GM11168 (cell line): Measurements from ENCODE around the gene SUGT1.
"Not testable (repeated sequence)": the region's sequence is repeated elsewhere in the genome, so short reads cannot be mapped to it uniquely, and the experiment has no call there.

ENCODE experiments used
- in situ Hi-C: fragments of 300-500 bp; cut with MboI; formaldehyde crosslinking; loops from one replicate; pipeline ENCODE4 v1.12.0; 2022; ENCODE audit warnings: low sequenced_read_pairs; ENCODE audit not compliant: unreplicated experiment

Gene SUGT1

DNA sequence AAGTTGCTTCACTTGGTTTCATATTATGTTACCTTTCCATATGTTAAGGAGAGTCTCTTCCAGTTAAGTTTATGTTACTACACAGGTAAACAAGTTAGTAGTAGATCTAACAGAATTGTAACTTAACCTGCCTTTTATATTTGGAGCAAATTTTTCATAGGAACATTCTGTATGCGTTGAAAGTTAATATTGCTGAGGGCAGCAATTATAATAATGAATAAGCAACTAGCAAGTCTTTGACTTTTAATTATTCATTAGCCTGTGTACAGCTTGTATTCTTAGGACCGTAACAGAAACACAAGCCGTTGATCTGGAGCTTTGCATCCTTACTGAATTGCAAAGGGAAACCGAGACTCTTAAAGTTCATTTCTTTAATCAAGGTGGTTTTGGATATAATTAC is 11.6 kb downstream of the SUGT1 start:
- in situ Hi-C loops = no loop called here

DNA sequence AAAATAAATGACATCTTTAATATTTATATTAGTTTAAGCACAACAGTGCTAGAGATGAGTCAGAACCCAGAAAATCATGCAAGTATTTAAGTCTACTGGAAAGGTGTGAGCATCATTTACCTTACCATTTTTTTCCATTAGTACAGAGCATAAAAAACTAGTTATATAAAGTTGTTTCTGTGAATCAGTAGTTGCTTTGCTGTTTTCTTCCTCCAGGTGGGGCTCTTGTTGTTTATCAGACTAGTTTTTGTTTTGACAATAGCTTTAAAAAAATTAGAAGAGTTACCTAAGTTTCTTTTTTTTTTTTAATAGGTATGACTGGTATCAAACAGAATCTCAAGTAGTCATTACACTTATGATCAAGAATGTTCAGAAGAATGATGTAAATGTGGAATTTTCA is 12.7 kb downstream of the SUGT1 start:
- in situ Hi-C loops = no loop called here

DNA sequence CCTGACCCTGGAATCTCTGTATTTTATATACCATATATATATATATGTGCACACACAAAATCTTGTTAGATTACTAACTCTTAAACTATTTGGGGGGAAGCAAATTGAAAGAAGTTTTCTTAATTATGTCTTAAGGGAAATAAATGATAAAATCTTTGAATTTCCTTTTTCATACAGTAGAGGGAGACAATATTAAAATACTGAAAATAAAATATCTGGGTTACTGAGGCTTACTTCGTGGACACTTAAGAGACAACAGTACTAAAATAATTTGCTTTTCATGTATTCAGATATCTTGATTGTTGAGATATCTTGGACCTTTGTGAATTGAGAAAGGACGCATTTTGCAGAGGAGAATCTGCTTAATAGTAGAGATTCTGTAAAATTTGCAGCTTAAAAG is 17.0 kb downstream of the SUGT1 start:
- in situ Hi-C loops = no loop called here

DNA sequence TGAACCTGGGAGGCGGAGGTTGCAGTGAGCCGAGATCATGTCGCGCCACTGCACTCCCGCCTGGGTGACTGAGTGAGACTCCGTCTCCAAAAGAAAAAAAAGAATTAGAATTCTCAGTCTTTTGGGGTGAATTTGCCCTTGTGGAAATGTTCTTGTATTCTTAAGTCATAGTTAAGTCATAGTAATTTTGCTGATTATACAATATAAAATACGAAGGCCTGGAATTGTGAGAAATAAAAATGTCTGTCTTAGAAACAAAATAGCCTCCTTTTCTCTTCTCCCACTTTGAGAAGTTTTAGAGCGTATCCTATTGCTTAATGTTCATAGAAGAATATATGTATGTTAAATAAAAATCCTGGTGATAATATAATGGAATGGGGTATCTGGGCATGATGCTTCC is 18.1 kb downstream of the SUGT1 start:
- in situ Hi-C loops = no loop called here

DNA sequence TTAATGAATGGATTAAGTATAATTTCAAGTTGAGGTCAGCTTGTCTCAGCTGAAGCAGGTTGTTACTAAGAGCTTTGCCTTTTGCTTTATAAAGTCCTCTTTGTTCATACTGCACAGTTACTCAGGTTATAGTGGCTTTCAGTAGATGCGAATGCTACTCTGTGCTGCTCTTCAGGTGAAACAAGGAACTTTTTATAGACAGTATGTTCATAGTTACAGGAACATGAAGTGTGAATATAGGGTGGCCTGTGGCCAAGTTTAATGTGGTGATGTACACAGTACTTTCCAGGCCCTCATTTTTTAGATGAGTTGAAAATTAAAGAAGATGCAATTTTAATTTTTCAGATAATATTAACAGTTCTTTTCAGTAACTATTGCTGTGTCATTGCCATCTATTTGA is 20.8 kb downstream of the SUGT1 start:
- in situ Hi-C loops = no loop called here

DNA sequence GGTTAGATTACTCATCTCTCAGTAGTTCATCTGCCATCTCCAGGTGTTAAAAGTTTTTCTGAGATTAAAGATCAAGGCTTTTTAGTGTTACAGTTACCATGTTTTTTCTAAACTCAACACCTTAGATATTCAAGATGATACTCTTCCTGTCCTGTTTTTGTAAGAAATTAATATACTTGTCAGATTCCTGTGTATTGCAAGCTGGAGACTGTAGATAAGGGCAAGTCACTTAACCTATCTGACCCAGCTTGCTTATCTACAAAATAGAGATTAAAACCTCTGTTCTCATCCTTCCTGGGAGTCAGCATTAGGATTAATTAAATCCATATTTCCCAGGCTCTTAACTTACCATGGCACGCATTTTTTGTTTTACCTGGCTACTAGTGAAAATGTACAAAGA is 25.2 kb downstream of the SUGT1 start:
- in situ Hi-C loops = no loop called here

DNA sequence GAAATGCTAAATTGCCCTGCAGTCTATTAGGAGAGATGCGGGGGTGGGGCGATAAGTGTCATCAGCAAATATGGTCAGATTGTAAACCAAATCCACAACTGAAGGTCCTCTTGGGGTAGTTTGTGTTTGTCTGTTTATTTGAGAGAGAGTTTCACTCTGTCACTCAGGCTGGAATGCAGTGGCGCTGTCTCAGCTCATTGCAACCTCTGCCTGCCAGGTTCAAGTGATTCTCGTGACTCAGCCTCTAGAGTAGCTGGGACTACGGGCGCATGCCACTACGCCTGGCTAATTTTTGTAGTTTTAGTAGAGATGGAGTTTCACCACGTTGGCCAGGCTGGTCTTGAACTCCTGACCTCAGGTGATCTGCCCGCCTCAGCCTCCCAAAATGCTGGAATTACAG is 33.2 kb downstream of the SUGT1 start:
- in situ Hi-C loops = not testable (repeated sequence)

DNA sequence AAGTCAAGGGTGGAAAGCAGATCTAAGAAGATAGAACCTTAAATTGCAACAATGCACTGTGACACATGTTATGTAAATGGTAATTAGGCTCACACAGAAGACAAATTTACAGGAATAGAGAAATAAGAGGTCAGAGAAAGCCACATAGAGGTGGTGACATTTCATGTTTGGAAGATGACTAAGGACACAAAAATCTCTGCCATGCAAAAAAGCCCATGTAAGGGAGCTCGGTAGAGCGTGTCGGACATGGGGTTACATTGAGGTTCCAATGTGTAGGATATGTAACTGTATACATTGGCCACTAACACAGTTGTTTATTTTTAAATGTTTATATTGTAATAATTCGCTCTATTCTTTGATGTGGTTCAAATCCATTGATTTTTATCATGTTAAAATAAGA is 33.7 kb downstream of the SUGT1 start:
- in situ Hi-C loops = no loop called here

DNA sequence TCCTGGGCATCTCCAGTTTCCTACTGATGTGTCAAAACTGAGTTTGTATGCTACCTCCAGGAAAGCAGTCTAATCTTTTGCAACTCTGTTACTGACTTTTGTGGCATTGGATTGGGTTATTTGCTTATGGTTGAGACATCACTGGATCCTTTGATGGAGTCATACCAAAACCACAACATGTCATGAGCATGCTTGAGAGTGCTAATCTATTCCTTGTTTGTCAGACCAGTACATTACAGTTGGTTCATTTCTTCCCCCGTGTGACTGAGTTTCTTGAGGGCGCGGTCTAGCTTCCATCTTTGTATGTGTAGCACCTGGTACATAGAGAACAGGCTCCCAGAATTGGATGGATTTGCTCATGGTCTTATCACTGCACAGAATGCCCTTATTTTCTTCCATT is 43.2 kb downstream of the SUGT1 start:
- in situ Hi-C loops = no loop called here

DNA sequence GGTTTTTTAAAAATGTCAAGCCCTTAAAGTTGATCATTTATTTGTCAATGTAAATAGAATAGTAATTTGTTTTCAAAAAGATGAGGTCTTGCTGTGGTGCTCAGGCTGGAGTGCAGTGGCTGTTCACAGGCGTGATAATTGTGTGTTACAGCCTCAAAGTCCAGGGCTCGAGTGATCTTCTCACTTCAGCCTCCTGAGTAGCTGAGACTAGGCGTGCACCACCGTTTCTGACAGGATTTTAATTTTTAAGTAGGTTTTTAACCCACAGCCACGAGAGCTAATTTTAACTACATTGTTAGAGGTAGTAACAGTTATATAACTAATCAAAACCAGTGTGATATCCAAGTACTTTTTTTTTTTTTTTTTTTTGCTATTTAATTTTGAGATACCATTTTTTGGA is 43.9 kb downstream of the SUGT1 start:
- in situ Hi-C loops = no loop called here

DNA sequence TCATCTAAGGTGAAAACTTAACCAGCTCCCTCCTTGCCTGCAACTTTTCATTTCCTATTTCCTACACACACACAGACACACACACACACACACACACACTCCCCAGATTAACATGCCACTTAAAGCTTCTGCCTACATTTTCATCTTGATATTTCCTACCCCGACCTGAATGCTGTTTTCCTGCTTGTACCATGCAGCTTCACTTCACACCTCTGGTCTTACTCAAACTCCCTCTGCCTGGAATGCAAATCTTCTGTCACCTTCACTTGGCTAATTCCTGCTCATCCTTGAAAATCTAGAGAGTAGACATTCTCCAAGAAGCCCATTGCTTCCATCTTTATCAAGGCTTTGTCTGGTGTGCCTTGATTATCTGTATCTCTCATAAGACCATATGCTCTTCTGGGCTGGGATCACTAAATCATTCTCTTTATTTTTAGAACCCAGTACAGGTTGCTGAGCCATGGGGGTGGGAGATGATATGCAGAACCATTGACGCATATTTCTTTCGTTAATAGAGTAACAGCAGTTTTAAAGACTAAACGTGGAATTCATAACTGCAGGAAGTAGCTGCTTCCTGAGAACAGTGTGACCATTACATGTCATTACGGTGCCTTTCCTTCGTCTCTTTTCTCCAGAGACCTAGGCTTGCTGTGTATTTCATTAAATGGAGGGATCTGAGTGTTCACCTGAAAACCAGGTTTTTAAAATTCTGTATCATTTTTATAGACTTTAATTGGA is 49.3 kb downstream of the SUGT1 start:
- in situ Hi-C loops = no loop called here

DNA sequence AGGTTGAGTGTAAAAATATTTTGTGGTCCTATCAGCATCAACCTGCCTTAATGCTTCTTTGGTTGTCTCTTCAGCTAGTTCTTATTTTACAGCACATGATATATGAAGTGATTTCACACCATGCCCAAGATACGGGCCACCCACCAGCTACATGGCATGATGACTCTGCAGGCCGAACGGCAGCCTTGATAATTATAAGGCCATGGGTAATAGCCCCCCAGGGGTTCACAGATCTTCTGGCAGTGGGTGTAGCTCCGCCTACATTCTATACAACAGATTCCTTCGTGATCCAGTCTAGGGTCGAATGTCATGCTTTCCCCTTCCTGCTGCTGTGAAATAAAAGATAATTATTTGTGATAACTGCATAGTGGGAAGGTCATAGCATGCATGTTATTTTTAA is 50.8 kb downstream of the SUGT1 start:
- in situ Hi-C loops = no loop called here

DNA sequence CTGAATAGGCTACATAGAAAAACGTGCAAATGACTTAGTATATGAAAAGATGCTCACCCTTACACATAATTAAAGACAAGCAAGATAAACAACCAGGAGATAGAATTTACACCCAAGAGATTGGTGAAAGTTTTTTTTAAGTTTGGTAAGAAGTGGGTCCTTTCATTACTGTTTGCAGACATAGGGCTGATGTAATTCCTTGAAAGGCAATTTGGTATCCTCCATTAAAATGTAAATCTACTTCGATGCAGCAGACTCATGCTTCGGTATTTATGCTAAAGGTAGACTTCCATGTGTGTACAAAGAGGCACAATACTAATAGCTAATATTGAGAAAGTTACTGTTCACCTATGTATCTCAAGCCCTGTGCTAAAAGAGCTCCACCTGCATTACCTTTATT is 53.4 kb downstream of the SUGT1 start:
- in situ Hi-C loops = no loop called here

DNA sequence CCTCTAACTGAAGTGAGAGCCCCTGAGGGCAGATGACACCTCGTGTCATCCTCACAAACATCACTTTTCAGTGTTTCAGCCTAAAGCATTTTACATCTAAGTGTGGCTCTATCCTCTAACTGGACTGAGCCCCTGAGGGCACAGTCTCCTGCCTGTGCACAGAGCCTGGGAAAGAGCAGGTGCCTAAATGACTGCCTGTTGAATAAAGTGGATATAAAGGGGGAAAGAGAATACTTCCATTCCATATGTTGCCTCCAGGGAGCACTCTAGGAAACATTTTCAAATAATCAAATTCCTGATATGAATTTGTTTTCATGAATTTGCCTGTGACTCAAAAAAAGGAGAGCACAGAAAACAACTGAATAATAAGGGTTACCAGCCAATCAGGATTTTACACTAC is 54.7 kb downstream of the SUGT1 start:
- in situ Hi-C loops = no loop called here

DNA sequence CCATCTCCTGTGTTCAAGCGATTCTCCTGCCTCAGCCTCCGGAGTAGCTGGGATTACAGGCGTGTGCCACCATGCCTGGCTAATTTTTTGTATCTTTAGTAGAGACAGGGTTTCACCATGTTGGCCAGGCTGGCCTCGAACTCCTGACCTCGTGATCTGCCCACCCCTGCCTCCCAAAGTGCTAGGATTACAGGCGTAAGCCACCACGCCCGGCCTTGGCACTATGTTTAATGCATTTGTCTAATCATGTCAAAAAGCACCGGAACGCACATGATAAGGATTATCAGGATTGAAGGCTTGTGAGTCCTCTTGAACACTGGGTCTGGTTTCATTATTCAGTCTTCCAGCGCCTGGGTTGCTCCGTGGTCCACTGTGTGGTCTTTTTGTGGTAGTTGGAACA is 55.6 kb downstream of the SUGT1 start:
- in situ Hi-C loops = not testable (repeated sequence)

DNA sequence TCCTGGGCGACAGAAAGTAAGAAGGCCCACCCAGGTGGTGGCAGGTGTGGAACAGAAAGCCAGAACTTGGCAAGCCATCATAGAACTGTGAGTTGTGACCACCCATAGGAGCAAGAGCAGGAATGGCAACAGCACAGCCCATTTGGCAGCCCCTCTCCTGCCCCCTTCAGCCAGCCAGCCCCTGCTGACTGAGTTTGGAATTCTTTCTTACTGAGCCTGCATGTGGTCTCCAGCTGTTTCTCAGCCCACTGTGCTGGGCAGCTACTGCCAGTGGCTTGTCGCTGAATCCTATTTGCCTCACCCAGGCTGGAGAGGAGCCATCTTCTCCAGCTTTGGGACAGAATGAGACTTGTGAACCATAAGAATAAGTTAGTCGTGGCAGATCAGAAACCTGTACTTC is 58.6 kb downstream of the SUGT1 start:
- in situ Hi-C loops = no loop called here

DNA sequence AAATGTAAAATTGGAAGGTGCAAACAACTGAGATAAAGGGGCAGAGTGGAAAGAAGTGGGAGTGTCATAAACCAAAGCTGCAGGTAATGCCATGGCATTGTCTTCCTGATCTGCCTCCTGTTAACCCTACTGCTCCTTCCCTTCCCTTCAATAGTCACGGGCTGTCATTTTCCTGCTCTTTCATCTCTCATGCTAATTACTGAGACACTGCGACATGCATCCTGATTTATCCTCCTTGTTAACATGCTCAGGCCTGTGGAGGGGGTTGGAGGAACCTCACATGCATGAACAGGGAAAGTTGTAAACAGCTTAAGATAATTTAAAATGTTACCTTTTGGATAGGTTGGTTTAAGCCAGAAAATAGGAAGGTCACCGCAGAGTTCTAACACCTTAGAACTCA is 59.7 kb downstream of the SUGT1 start:
- in situ Hi-C loops = no loop called here

DNA sequence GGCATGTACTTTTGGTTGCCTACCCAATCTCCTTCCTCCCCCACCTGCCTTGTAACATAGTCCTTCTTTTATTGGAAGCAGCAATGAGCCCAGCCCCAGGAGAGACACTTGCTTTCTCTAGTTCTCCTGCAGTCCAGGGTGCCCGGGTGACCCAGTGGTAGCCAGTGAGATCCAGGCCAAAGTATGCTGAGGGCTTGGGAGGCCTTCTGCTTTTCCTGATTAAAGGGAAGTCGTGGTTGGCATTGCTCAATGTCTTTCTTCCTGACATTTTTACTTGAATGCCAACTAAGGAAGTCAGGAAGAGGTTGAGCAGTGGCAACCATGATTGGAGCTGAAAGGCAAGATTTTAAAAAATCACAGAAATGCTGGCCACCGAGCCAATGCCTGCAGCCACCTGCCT is 61.3 kb downstream of the SUGT1 start:
- in situ Hi-C loops = no loop called here

DNA sequence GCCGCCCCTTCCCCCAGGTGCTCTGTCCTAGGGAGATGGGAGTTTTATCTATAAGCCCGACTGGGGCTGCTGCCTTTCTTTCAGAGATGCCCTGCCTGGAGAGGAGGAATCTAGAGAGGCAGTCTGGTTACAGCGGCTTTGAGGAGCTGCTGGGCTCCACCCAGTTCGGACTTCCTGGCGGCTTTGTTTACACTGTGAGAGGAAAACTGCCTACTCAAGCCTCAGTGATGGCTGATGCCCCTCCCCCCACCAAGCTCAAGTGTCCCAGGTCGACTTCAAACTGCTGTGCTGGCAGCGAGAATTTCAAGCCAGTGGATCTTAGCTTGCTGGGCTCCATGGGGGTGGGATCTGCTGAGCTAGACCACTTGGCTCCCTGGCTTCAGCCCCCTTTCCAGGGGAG is 68.3 kb downstream of the SUGT1 start:
- in situ Hi-C loops = not testable (repeated sequence)

DNA sequence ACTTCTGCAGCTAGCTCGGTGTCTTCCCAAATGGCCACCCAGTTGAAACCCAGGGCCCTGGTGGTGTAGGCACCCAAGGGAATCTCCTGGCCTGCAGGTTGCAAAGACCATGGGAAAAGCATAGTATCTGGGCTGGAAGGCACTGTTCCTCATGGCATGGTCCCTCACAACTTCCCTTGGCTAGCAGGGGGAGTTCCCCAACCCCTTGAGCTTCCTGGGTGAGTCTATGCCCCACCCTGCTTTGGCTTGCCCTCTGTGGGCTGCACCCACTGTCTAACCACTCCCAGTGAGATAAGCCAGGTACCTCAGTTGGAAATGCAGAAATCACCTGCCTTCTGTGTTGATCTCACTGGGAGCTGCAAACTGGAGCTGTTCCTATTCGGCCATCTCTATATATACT is 68.7 kb downstream of the SUGT1 start:
- in situ Hi-C loops = not testable (repeated sequence)

DNA sequence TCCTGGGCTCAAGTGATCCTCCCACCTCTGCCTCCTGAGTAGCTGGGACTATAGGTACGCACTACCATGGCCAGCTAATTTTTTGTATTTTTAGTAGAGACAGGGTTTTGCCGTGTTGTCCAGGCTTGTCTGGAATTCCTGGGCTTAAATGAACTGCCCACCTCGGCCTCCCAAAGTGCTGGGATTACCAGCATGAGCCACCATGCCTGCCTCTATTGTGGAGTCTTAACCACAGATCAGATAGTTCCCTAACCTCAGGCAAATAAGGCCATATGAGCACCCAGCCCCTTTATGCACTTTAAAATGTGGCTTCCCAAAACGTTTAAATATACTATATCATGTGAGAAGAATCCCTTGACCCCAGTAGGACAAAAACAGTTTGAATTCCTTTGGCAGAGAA is 70.5 kb downstream of the SUGT1 start:
- in situ Hi-C loops = no loop called here

DNA sequence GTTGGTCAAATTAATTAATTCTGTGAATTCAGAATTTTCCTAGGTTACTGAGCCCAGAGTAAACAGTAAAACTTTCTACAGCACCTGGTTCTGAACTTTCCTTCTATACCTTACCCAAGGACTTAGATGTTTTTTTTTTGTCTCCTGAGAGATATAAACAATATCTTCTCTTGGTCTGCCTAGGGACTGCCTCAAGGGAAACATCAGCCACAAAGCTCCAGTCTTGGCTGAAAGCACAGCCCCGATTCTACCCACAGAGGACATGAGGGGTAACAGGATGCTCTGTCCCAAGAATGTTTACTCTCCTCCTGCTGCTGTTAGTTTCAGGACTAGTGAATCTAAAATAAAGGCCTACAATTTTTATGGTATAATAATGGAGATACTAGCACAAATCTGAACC is 72.7 kb downstream of the SUGT1 start:
- in situ Hi-C loops = no loop called here

DNA sequence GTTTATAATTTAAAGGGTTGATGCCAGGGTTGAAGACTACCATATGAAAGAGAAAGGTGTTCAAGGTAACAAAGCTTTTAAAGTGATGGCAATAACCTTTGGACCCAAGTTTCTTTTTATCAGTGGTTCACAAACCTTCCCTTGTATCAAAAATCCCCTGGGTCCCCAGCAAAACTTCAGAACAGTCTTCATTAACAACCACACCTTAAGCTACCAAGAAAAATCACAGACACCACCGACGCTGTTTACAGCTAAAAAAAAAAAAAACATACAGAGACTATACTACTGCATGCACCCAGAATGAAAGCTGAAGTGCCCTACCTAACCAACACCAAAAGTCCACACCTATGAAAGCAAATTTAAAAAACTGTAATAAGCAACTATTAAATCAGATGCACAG is 73.6 kb downstream of the SUGT1 start:
- in situ Hi-C loops = no loop called here
